Mesenteric fat pad (tissue), 1 donor: ENCODE data around the gene NCLN. TPM values are rescaled to one million over a fixed set of nuclear protein-coding genes. Genes with fewer than 3 reads are reported as not detected.
"Not testable (repeated sequence)": the region's sequence is repeated elsewhere in the genome, so short reads cannot be mapped to it uniquely, and the experiment has no call there.

ENCODE experiments used
- DNase-seq: peaks from one replicate; pipeline ENCODE4 v3.0.0-alpha.2; 2020; ENCODE audit warnings: low spot score
- total RNA-seq: library from RNA; stranded (reverse); fragmentation: NEBNext Ultra II Directional; extraction: Animal tissue kit (Norgen Biotek cat#: 25700); gene quantifications from one replicate; pipeline ENCODE4 v1.2.1, GENCODE V29; 2021
- donor health status: DM: yes; HTN: yes; CAD: no.

The NCLN gene
- total RNA-seq, 1 donor from 2014 or later = 74.6 TPM

DNA sequence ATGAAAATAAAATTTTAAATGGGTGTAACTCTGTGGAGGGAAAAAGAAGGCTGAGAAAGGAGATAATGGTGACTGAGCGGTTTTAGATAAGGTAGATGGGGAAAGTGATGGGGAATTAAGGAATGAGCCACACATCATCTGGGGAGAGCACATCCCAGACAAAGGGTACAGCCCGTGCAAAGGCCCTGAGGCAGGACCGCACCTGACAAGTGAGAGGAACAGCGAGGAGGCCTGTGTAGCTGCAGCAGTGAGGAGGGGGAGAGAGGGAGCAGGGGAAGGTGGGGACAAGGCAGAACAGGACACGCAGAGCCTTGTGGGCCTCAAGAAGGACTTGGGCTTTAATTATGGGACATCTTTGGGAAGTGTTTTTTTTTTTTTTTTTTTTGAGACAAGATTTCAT, 37.0 kb downstream of the NCLN start:
- no peak for DNase-seq

DNA sequence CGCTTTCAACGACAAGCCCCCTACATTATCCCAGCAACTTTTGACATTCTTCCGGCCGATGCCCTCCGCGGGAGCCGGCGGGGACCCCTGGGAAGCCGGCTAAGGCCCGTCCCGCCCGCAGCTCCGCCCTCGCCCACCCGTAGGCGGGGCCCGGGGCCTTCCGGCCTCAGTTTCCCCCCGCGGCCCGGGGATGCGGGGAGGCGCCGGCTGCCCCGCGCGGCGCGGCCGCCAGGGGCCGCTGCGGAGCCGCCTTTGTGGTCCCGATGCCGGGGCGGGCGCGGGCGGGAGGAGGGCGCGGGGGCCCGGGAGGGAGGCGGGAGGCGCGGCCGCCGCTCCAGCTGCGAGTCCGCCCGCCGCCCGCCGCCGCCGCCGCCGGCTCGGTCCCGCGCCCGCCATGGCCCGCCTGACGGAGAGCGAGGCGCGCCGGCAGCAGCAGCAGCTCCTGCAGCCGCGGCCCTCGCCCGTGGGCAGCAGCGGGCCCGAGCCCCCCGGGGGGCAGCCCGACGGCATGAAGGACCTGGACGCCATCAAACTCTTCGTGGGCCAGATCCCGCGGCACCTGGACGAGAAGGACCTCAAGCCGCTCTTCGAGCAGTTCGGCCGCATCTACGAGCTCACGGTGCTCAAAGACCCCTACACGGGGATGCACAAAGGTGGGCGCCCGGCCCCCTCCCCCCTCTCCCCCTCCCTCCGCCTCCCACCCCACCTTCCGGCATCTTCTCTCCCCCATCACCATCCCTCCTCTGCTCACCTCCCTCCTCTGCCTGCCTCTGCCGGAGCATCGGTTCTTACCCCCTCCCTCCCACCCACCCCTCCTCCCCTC, 38.8 kb downstream of the NCLN start, which contains the start of gene CELF5:
Gene CELF5 (plus strand): TSS at position 316 of the 823 bp plus-strand sequence. CDS start 79 bp downstream, at position 395.
- no peak for DNase-seq

DNA sequence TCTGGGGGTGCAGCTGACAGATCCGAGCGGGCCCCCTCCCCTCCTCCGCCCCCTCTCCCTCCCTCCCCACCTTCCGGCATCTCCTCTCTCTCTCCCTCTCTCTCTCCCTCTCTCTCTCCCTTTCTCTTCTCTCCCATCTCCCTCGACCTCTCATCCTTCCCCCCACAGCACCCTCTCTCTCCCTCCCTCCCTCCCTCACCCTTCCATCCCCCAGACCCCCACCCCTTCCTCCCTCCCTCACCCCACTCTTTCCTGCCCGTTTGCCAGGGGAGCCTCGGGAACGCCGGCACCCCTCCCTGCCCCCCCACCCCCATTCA, 39.4 kb downstream of the NCLN start:
- DNase-seq = no peak

DNA sequence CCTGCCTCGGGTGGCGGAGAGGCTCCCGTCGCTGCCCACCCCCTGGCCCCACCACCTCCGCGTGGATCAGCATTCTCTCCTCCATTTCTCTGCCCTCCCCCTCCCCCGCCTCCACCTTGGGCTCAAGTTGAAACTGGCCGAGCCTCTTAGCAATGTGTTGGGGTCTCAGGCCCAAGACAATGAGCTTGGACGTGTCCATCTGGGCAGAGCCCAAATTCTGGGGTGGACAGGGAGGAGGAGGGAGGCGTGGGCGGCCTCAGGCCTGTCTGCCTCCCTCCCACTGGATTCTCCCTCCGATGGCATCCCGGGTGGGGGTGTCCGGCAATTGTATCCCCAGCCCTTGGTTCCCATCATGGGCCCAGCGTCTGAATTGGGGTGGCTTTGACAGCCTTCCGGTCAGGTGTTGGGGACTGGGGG, 40.0 kb downstream of the NCLN start:
- no peak for DNase-seq

DNA sequence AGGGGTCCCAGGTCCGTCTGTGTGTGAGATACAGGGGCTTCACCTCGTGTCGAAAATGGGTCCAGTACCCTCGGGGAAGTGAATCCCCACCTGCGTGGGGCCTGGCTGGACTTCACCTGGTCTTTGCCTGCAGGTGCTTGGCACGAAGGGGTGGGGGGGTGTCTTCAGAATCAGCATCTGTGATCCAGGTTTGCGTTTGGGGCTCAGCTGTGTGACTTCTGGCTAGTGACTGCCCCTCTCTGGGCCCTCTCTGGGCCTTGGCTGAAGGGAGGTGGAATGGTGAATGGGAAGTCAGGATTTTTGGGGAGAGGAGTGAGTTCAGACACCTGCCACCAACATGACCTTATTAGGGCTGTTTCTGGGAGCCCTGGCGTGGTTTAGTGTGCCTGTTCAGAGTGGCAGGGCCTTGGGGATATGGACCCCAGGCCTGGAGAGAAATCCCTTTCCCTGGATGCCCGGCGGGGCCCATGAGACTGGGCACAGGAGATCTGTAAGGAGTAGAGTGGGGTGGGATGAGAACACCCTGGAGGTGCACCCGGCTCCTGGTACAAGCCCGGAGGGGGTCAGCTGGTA, 41.4 kb downstream of the NCLN start:
- DNase-seq = no peak

- no peak for DNase-seq
Measured at GRCh38 chr19:3229346-3229743, 43.6 kb downstream of the NCLN start.

DNA sequence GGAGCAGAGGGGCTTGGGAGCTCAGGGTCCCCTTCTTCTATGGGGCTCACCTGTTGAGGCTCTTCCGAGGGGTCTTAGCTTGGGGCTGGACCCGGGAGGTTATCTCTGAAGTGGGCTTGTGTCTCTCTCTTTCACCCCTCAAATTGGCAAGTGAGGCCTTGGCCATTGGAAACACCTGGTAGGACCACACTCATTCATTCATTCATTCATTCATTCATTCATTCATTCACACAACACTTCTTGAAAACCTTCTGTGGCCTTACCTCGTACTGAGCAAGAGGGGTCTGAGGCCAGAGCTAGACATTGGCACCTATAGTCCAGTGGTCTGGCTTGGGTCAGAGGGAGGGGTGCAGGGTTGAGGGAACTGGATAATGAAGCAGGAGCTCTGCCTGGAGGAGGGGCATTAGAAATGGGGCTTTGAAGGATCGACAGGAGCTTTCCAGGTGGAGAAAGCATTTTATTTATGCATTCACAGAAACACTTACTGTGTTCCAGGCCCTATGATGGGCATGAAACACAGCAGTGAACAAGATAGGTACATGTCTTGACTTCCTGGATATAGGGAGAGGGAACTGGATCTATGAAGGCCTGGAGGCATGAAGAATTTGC, 44.3 kb downstream of the NCLN start:
- DNase-seq = no peak

- DNase-seq = no peak
Measured at GRCh38 chr19:3231288-3231687, 45.6 kb downstream of the NCLN start.

GRCh38 chr19:3233116-3233515, 47.4 kb downstream of the NCLN start:
- no peak for DNase-seq

DNA sequence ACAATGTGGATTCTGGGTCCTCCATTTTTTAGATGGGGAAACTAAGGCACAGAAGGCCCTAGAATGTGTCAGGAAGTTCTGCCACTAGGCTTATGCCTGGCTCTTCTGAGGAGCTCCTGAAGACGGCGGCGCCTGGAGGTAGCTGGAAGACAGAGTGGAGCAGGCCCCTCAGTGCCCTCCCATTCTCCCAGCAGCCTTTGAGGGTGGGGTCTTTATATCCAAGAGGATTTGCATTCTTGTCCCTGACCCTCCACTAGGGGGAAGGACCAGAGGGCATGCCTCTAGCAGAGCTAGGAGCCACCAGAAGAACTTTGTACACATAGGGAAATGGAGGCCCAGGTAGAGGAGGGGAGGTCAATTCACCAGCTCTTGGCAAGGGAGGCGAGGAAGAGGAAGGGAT, 48.1 kb downstream of the NCLN start:
- DNase-seq = no peak

DNA sequence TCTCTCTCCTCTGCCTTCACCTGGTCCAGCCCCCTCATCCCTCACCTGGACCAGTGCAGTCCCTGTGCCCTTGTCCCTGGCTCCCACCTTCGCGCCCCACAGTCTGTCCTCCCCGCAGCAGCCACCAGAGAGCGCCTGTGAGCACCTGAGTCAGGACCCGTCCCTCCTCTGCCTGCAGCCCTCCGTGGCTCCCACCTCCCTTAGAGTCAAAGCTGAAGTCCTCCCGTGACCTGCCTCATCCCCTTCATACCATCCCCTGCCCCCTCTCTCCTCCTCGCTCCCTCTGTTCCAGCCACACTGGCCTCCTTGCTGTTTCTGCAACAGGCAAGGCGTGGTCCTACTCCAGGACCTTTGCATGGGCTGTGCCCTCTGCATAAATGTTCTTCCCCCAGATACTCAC, 49.1 kb downstream of the NCLN start:
- DNase-seq = no peak

DNA sequence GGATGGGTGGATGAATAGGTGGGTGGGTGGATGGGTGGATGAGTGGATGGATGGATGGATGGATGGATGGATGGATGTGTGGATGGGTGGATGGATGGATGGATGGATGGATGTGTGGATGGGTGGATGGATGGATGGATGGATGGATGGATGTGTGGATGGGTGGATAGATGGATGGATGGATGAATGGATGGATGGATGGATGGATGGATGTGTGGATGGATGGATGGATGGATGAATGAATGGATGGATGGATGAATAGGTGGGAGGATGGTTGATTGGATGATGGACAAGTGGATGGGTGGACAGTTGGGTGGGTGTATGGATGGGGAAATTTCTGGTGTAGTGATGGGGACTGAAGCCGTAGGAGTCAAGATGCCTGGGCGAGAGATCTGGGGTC, 49.9 kb downstream of the NCLN start:
- not testable (repeated sequence) for DNase-seq

DNA sequence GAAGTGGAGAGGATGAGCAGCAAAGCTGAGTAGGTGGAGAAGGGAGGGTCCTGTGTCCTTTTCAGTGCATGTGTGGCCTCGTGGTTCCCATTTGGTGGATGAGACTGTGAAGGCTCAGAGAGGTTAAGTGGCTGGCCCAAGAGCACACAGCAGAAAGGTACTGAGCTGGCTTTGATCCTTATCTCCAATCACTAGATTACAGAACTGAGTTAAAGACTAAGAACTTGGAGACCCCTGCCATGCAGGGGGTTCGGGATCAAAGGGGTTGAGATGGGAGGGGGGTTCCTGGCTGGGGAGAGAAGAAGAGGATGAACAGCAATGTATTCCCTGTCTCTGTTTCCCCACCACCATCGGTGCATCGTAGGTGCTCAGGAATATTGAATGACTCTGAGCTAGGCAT, 50.5 kb downstream of the NCLN start:
- DNase-seq = no peak

DNA sequence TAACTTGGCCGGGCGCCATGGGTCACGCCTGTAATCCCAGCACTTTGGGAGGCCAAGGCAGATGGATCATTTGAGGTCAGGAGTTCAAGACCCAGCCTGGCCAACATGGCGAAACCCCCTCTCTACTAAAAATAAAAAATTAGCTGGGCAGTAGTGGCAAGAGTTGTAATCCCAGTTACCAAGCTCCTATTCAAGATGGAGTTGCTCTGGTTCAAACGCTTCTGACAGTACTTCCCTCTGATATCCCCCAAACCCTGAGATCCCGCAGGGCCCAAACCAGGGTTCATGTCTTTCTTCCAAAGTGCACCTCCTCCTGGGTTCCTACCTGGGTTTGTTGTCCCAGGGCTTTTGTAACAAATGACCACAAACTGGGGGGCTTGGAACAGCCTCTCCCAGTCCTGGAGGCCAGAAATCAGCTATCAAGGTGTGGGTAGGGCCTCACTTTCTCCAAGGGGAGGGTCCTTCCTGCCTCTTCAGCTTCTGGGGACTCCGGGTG, 52.4 kb downstream of the NCLN start:
- DNase-seq = no peak

DNA sequence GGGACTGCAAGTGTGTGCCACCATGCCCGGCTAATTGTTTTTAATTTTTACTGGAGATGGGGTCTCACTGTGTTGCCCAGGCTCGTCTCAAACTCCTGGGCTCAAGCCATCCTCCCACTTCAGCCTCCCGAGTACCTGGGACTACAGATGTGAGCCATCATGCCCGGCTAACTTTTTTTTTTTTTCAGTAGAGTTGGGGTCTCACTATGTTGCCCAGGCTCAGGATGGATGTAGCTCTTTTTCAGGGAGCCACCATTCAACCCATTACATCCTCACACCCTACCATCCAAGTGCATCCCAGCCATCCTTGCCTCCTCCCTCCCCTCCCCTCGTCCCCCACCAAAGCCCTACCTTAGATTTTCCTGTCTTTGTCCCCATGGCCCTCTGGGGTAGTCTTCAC, 53.6 kb downstream of the NCLN start:
- no peak for DNase-seq

DNA sequence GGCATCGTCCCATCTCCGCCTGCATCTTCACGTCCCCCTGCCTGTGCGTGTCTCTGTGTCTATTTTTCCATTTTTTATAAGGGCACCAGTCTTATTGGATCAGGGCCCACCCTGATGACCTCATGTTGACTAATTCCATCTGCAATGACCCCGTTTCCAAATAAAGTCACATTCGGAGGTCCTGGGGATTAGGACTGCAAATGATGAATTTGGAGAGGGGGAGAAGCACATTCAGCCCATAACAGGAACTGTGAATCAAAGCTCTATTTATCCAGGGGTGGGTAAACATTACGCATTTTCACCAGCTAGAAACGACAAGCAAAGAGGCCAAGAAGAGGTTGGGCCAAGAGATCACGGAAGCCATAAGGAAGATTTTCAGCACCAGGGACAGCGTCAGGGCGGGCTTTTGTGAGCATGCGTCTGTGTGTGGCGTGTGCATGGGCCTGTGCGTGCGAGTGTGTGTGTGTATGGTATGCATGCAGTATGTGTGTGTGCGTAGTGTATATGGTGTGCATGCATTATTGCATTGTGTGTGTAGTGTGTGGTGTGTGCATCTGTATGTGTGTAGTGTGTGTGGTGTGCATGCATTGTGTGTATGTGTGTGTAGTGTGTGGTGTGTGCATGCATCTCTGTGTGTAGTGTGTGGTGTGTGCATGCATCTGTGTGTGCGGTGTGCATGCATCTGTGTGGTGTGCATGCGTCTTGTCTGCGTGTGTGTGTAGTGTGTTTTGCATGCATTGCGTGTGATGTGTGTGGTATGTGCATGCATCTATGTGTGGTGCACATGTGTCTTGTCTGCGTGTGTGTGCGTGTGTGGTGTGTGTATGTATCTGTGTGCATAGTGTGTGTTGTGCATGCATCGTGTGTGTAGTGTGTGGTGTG, 58.3 kb downstream of the NCLN start:
- DNase-seq = no peak

DNA sequence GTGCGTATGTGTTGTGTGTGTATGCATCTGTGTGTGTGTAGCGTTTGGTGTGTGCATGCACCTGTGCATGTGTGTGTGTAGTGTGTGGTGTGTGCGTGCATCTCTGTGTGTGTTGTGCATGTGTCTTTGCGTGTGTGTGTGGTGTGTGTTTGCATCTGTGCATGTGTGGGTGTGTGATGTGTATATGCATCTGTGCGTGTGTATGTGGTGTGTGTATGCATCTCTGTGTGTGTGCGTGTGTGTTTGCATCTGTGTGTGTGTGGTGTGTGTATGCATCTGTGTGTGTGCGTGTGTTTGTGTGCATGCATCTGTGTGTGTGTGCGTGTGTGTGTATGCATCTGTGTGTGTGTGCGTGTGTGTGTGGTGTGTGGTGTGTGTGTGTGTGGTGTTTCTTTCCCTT, 59.3 kb downstream of the NCLN start:
- no peak for DNase-seq

GRCh38 chr19:3248728-3249326, 63.1 kb downstream of the NCLN start:
- DNase-seq = no peak

DNA sequence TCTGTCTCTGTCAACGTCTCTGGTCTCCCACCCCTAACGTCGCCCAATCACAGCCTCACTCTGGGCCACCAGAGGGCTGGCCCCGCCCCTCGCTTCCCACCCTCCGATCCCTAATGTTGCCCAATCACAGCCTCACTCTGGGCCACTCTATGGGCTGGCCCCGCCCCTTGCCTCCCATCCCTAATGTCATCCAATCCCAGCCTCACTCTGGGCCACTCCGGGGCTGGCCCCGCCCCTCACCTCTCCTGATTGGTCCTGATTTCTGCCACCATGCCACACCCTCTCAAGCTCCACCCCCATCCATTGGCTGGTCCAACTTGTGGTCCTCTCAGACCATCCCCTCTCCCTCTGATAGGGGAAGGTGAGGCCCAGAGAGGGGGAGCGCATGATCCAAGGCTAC, 63.7 kb downstream of the NCLN start:
- no peak for DNase-seq

- DNase-seq = no peak
Measured at GRCh38 chr19:3250675-3251074, 64.9 kb downstream of the NCLN start.

DNA sequence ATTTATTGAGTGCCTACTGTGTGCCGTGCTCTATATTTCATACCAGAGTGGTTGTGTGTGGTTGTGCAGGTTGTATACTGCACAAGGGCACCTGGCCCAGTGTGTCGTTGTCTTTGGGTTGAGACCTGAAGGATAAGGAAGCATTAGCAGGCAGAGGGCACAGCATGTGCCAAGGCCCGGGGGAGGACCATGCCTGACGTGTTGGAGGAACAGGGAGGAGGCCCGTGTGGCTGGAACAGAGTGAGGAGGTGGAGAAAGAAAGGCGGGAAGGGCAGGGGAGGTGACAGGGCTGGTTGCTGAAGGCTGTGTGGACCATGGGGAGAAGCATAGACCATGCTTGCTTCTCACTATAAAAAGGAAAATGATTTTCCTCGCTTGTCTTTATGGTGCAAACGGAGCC, 65.5 kb downstream of the NCLN start:
- DNase-seq = no peak
